ENCODE results near the gene RASL10A.

GRCh38 chr22:29308148-29308790, 7.2 kb downstream of the RASL10A start:
- no peak for TF ChIP-seq EZH2phosphoT487 (IDR thresholded peaks at IDR 0.05; ENCODE audit: insufficient read depth, low read depth)
- no peak for TF ChIP-seq EZH2 (IDR thresholded peaks at IDR 0.05; ENCODE audit: insufficient read depth, poor library complexity, severe bottlenecking)

Measured in GM23248 (cell line).